IMR-90 (cell line): ENCODE data around the gene GRM5. TPM values are rescaled to one million over a fixed set of nuclear protein-coding genes. Genes with fewer than 3 reads are reported as not detected.
"Not testable (repeated sequence)": the region's sequence is repeated elsewhere in the genome, so short reads cannot be mapped to it uniquely, and the experiment has no call there.

ENCODE experiments used
- ATAC-seq: fragments of 200-7000 bp; cut with Tn5 transposase; 2 replicates; pipeline ENCODE4 v1.9.1; 2020; ENCODE audit warnings: low read depth, mild to moderate bottlenecking, moderate library complexity
- BruUV-seq: library from RNA; stranded (reverse); fragments of 400-500 nt; replicated peaks from 2 replicates; lab custom pipeline; 2021; lab: Mats Ljungman, UMichigan
- CTCF ChIA-PET: fragments of 300-600 bp; formaldehyde crosslinking; extraction: SDS; loops from one replicate; lab custom pipeline; 2021; ENCODE audit warnings: antibody characterized with exemption; lab: Yijun Ruan, JAX
- POLR2A ChIA-PET: fragments of 300-600 bp; sonication (Branson Sonifier 250); formaldehyde crosslinking; loops from one replicate; lab custom pipeline; 2022; ENCODE audit warnings: antibody characterized with exemption; ENCODE audit not compliant: unreplicated experiment; lab: Charles Lee
- DNase-seq: peaks from one replicate; pipeline ENCODE4 v3.0.0; 2013
- H2AFZ ChIP-seq: replicated peaks from 2 replicates; pipeline ENCODE3; 2013; ENCODE audit warnings: low read length, mild to moderate bottlenecking; ENCODE audit not compliant: poor library complexity
- H2AK5ac ChIP-seq: 2 replicates; pipeline ENCODE4 v1.6.1; 2013; ENCODE audit warnings: low read depth, low read length, inconsistent platforms
- H2AK9ac ChIP-seq: replicated peaks from 2 replicates; pipeline ENCODE3; 2013; ENCODE audit warnings: mild to moderate bottlenecking, low read depth, low read length, moderate library complexity; ENCODE audit not compliant: poor library complexity
- H2BK120ac ChIP-seq: 2 replicates; pipeline ENCODE4 v1.6.1; 2013; ENCODE audit warnings: low read depth, low read length, inconsistent platforms
- H2BK15ac ChIP-seq: 3 replicates; pipeline ENCODE4 v1.6.1; 2013; ENCODE audit warnings: low read depth, low read length, inconsistent platforms
- H2BK20ac ChIP-seq: 2 replicates; pipeline ENCODE4 v1.6.1; 2013; ENCODE audit warnings: low read depth, mild to moderate bottlenecking, inconsistent platforms, low read length, moderate library complexity
- H2BK5ac ChIP-seq: 2 replicates; pipeline ENCODE4 v1.6.1; 2013; ENCODE audit warnings: mild to moderate bottlenecking, low read depth, low read length, inconsistent platforms; ENCODE audit not compliant: poor library complexity, severe bottlenecking
- H3K14ac ChIP-seq: replicated peaks from 2 replicates; pipeline ENCODE4 v1.6.1; 2013; ENCODE audit warnings: low read depth, low read length, inconsistent platforms
- H3K18ac ChIP-seq: 2 replicates; pipeline ENCODE4 v1.6.1; 2013; ENCODE audit warnings: low read depth, low read length, control low read depth
- H3K23ac ChIP-seq: 2 replicates; pipeline ENCODE4 v1.6.1; 2013; ENCODE audit warnings: low read depth, low read length, inconsistent platforms
- H3K27ac ChIP-seq: 2 replicates; pipeline ENCODE4 v1.5.1; 2013; ENCODE audit warnings: mild to moderate bottlenecking, control low read depth, low read length; ENCODE audit not compliant: insufficient read depth
- H3K27me3 ChIP-seq: 2 replicates; pipeline ENCODE4 v1.6.1; 2013; ENCODE audit warnings: low read length; ENCODE audit not compliant: control insufficient read depth, insufficient read depth
- H3K36me3 ChIP-seq: 2 replicates; pipeline ENCODE4 v1.6.1; 2013; ENCODE audit warnings: low read length, mixed read lengths; ENCODE audit not compliant: control insufficient read depth, insufficient read depth
- H3K4ac ChIP-seq: 2 replicates; pipeline ENCODE4 v1.6.1; 2013; ENCODE audit warnings: low read depth, low read length, inconsistent platforms
- H3K4me1 ChIP-seq: 2 replicates; pipeline ENCODE4 v1.6.1; 2013; ENCODE audit warnings: low read length, mixed read lengths; ENCODE audit not compliant: control insufficient read depth, insufficient read depth
- H3K4me2 ChIP-seq: 2 replicates; pipeline ENCODE4 v1.6.1; 2013; ENCODE audit warnings: low read depth, mild to moderate bottlenecking, control low read depth, low read length, moderate library complexity
- H3K4me3 ChIP-seq: 2 replicates; pipeline ENCODE4 v1.5.1; 2013; ENCODE audit warnings: low read depth, mild to moderate bottlenecking, control low read depth, low read length, moderate library complexity; ENCODE audit not compliant: insufficient read depth
- H3K56ac ChIP-seq: 2 replicates; pipeline ENCODE4 v1.6.1; 2013; ENCODE audit warnings: low read length, inconsistent platforms; ENCODE audit not compliant: insufficient read depth; ENCODE audit errors: extremely low read depth
- H3K79me1 ChIP-seq, 2 experiments: 2 replicates each; pipeline ENCODE4 v1.6.1; 2013; ENCODE audit warnings: low read length in 2 of 2, inconsistent platforms in 1 of 2, low read depth in 1 of 2
- H3K9ac ChIP-seq: 2 replicates; pipeline ENCODE4 v1.6.1; 2013; ENCODE audit warnings: low read depth, low read length, control low read depth
- H3K9me1 ChIP-seq: 2 replicates; pipeline ENCODE4 v1.6.1; 2013; ENCODE audit warnings: low read length, inconsistent platforms; ENCODE audit not compliant: insufficient read depth
- H3K9me3 ChIP-seq: 2 replicates; pipeline ENCODE4 v1.6.1; 2013; ENCODE audit warnings: low read length; ENCODE audit not compliant: control insufficient read depth, insufficient read depth
- H4K20me1 ChIP-seq: 2 replicates; pipeline ENCODE4 v1.6.1; 2013; ENCODE audit warnings: low read length, inconsistent platforms; ENCODE audit not compliant: insufficient read depth
- H4K5ac ChIP-seq: 2 replicates; pipeline ENCODE4 v1.6.1; 2013; ENCODE audit warnings: mild to moderate bottlenecking, low read depth, low read length, control low read depth
- H4K8ac ChIP-seq, 2 experiments: 2 replicates each; pipeline ENCODE4 v1.6.1; 2013; ENCODE audit warnings: low read depth in 2 of 2, low read length in 2 of 2, control low read depth in 1 of 2, inconsistent platforms in 1 of 2
- H4K91ac ChIP-seq: 2 replicates; pipeline ENCODE4 v1.6.1; 2013; ENCODE audit warnings: low read depth, low read length, inconsistent platforms; ENCODE audit not compliant: insufficient read depth
- WGBS, 2 experiments: methylation state at CpG; one replicate each; pipeline versions ENCODE4 v1.1.5 to v1.1.7; 2013; ENCODE audit warnings: missing lambda C conversion rate in 2 of 2; ENCODE audit not compliant: insufficient read length in 1 of 2; ENCODE audit errors: extremely low coverage in 2 of 2; 5-methylcytosine and 5-hydroxymethylcytosine counted together
- dilution Hi-C: fragments of 300-500 bp; cut with HindIII; formaldehyde crosslinking; loops from one replicate; pipeline ENCODE4 v1.14.3; 2018; ENCODE audit warnings: low sequenced_read_pairs; ENCODE audit not compliant: unreplicated experiment
- in situ Hi-C: fragments of 300-500 bp; cut with MboI; formaldehyde crosslinking; loops from 3 replicates; pipeline ENCODE4 v1.14.3; 2019; ENCODE audit warnings: low sequenced_read_pairs, inconsistent platforms, mixed read lengths
- intact Hi-C: fragments of 100-400 bp; cut with micrococcal nuclease; formaldehyde crosslinking; loops from 2 replicates; pipeline ENCODE4 v1.10.0; 2022
- polyA plus RNA-seq, 3 experiments: library from polyadenylated mRNA; depleted of rRNA; stranded (reverse); fragments of >200 nt; gene quantifications; 2 replicates each; pipeline ENCODE4 v1.2.3, GENCODE V29; 2012; ENCODE audit warnings: low replicate concordance in 1 of 3
- total RNA-seq: library from RNA; depleted of rRNA; stranded (reverse); fragments of >200 nt; gene quantifications from 2 replicates; pipeline ENCODE4 v1.2.3, GENCODE V29; 2012

Gene GRM5
- total and polyA plus RNA-seq, 2 of the 4 experiments (the other 2 are of a cell fraction), result under 0.01 TPM

DNA sequence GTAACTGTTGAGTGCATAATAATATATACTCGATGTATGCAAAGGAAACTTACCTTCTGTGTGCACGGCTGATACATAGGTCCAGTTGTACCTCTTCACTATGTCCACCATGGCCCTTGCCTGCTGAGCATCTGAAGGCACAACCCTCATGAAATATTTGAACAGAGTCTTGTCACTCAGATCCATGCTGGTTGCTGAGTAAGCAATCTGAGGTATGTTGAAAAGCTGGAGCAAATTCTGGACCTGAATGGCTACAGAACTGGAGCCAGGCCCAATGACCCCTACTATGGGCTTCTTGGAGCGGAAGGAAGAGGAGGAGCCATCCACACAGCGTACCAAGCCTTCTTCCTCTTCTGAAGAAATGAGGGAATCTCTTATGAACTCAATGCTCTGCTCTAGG, 18.6 kb downstream of the GRM5 start:
- H3K4me3 ChIP-seq, H3K36me3 ChIP-seq, H2AK5ac ChIP-seq, ATAC-seq, BruUV-seq, H3K9me3 ChIP-seq, H3K18ac ChIP-seq, H3K9ac ChIP-seq, H4K91ac ChIP-seq, H2AFZ ChIP-seq, in situ Hi-C loops, H4K5ac ChIP-seq, H3K9me1 ChIP-seq, H2BK15ac ChIP-seq, H4K20me1 ChIP-seq, DNase-seq, H3K27me3 ChIP-seq, H3K4ac ChIP-seq, H3K14ac ChIP-seq, H3K56ac ChIP-seq, H3K79me1 ChIP-seq, intact Hi-C loops, H3K27ac ChIP-seq, H4K8ac ChIP-seq, H2BK20ac ChIP-seq, H2AK9ac ChIP-seq, POLR2A ChIA-PET, dilution Hi-C loops, H2BK120ac ChIP-seq, H2BK5ac ChIP-seq, H3K4me2 ChIP-seq, H3K4me1 ChIP-seq, H3K23ac ChIP-seq: not testable (repeated sequence)
- CTCF ChIA-PET, result interaction anchor here (0.7 kb wide), 1 partner anchor 347 kb away, joined by 3 read pairs; no protein-coding TSS in a partner anchor
- WGBS, 2 experiments, result 92% methylated on average over 2 of the region's 4 CpGs; no CpG with 5 or more reads in 1 of the 2 experiments

DNA sequence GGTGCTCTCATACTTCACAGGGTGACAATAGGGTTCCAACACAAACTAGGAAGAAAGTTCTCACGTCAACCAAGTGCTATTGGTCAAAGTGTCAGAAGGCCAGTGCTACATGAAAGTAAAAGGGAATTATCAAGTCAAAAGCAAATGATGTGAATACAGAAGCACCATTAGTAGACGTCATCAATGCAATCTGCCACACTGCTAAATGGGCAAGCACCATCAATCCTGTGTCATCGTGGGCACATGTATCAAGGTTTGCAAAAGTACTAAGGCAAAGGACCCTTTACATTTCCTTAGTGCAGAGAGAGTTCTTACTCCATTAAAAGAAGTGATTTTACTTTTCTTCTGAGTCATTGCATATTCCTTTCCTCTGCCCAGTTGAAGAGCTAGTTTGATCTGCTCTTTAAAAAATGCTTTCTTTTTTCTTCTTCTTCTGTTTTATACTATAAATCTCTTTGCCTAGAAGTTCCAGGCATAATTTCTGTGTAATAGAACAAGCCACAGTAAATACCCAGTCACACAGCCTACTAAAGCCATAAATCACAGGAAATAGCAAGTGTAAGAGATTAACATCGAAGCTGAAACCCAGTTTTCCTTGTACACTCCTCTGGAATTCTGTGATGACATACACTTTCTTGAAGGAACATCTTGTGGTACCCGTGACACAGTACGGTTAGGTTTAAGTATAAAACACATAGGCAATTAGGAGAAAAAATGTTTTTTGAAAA, 21.8 kb downstream of the GRM5 start:
- H3K23ac ChIP-seq, H2AFZ ChIP-seq, H2BK5ac ChIP-seq, H3K9me1 ChIP-seq, POLR2A ChIA-PET, H4K8ac ChIP-seq, in situ Hi-C loops, H3K4me2 ChIP-seq, ATAC-seq, H4K91ac ChIP-seq, CTCF ChIA-PET, BruUV-seq, H3K4me3 ChIP-seq, H3K27ac ChIP-seq, H4K5ac ChIP-seq, H3K14ac ChIP-seq, H2BK20ac ChIP-seq, H3K4ac ChIP-seq, H3K4me1 ChIP-seq, H3K36me3 ChIP-seq, intact Hi-C loops, H3K9ac ChIP-seq, H3K56ac ChIP-seq, H3K18ac ChIP-seq, H2AK5ac ChIP-seq, H3K27me3 ChIP-seq, dilution Hi-C loops, H2BK15ac ChIP-seq, H4K20me1 ChIP-seq, H3K79me1 ChIP-seq, H2AK9ac ChIP-seq, H2BK120ac ChIP-seq, DNase-seq, H3K9me3 ChIP-seq: not testable (repeated sequence)
- WGBS, 2 experiments, result no CpG with 5 or more reads among the region's 6 CpGs
